Kidney epithelial cell (primary cell): ENCODE data around the gene MPZL2. TPM values are rescaled to one million over a fixed set of nuclear protein-coding genes. Genes with fewer than 3 reads are reported as not detected.

Source experiments
- DNase-seq: peaks from one replicate; pipeline ENCODE4 v3.0.0-alpha.2; 2010; ENCODE audit warnings: low read depth
- H3K27me3 ChIP-seq: 2 replicates; pipeline ENCODE4 v1.6.0; 2011; ENCODE audit warnings: low read length; ENCODE audit not compliant: control insufficient read depth, insufficient read depth
- H3K36me3 ChIP-seq: 2 replicates; pipeline ENCODE4 v1.5.1; 2011; ENCODE audit warnings: low read length; ENCODE audit not compliant: control insufficient read depth, insufficient read depth
- H3K4me3 ChIP-seq: 2 replicates; pipeline ENCODE4 v1.5.1; 2011; ENCODE audit warnings: low read depth, mild to moderate bottlenecking, control low read depth, low read length
- CTCF ChIP-seq: IDR thresholded peaks from 2 replicates; pipeline ENCODE4 v1.5.1; 2011; ENCODE audit warnings: mild to moderate bottlenecking, moderate library complexity, low read length, control low read depth, inconsistent platforms; ENCODE audit not compliant: insufficient read depth, poor library complexity, severe bottlenecking
- total RNA-seq: library from RNA; depleted of rRNA; stranded (reverse); fragments of >200 nt; gene quantifications from 2 replicates; pipeline ENCODE4 v1.2.3, GENCODE V29; 2015

Gene MPZL2
- total RNA-seq, 1 donor from 2014 or later: 13.1 TPM

GRCh38 chr11:118301600-118302195, 37.6 kb upstream of the MPZL2 start:
- Histone ChIP-seq H3K27me3 (peaks cover 3% of the 10 kb centered on the region), H3K36me3 (no peaks in the 10 kb centered on the region), H3K4me3 (no peak overlapping the region)
- no peak for TF ChIP-seq CTCF
- DNase-seq: no peak

- Histone ChIP-seq H3K27me3 (peaks cover 2% of the 10 kb centered on the region), H3K4me3 (no peak overlapping the region)
- peak; percentile 44 for DNase-seq
Observed at GRCh38 chr11:118295815-118296454, 31.8 kb upstream of the MPZL2 start.

GRCh38 chr11:118295199-118295598, 31.1 kb upstream of the MPZL2 start:
- TF ChIP-seq CTCF: no peak
- Histone ChIP-seq H3K36me3 (no peaks in the 10 kb centered on the region), H3K4me3 (no peak overlapping the region), H3K27me3 (peaks cover 2% of the 10 kb centered on the region)
- DNase-seq: no peak

More at GRCh38 chr11:118295815-118296454, 31.8 kb upstream of the MPZL2 start:
- TF ChIP-seq CTCF: peak; percentile 73
- H3K36me3 ChIP-seq: no peaks in the 10 kb centered on the region

GRCh38 chr11:118294053-118294452, 30.0 kb upstream of the MPZL2 start:
- Histone ChIP-seq H3K27me3 (peaks cover 2% of the 10 kb centered on the region), H3K36me3 (no peaks in the 10 kb centered on the region), H3K4me3 (no peak overlapping the region)
- no peak for TF ChIP-seq CTCF
- DNase-seq: no peak

GRCh38 chr11:118291477-118292135, 27.5 kb upstream of the MPZL2 start:
- no peak for TF ChIP-seq CTCF
- peaks cover 2% of the 10 kb centered on the region for H3K27me3 ChIP-seq
- DNase-seq: no peak
- H3K4me3 ChIP-seq: no peak overlapping the region
- no peaks in the 10 kb centered on the region for H3K36me3 ChIP-seq
